Measurements from ENCODE around the gene BLOC1S5. TPM values are rescaled to one million over a fixed set of nuclear protein-coding genes. Genes with fewer than 3 reads are reported as not detected.

The BLOC1S5 gene
- total RNA-seq, 1 experiment from 2014 or later, result 11.8 TPM

GRCh38 chr6:8065519-8065911, 1.3 kb upstream of the BLOC1S5 start:
- no peak overlapping the region for H3K4me3 ChIP-seq (ENCODE audit: low read depth in 2 of 2, low read length in 2 of 2)
- H3K27ac ChIP-seq (ENCODE audit: low read length), result peak overlapping the region; percentile 97
- ATAC-seq (no peak), DNase-seq (ENCODE audit: low read depth, low spot score) (no peak)
- H3K27me3 ChIP-seq (ENCODE audit: control insufficient read depth, insufficient read depth, low read length), result no peaks in the 10 kb centered on the region
- H3K9me3 ChIP-seq (ENCODE audit: control insufficient read depth, insufficient read depth, low read depth, low read length), result no peaks in the 10 kb centered on the region
- TF ChIP-seq REST (IDR thresholded peaks at IDR 0.05; ENCODE audit: insufficient read depth in 1 of 2, low read depth in 2 of 2, low read length in 1 of 2), result no peak
- no peak for TF ChIP-seq SIN3A (IDR thresholded peaks at IDR 0.05; ENCODE audit: borderline replicate concordance, insufficient read depth, low read depth, low read length)
- no peak for TF ChIP-seq POLR2AphosphoS5 (IDR thresholded peaks at IDR 0.05; ENCODE audit: low read depth, low read length)
- no peak for TF ChIP-seq CTCF (IDR thresholded peaks at IDR 0.05)
- TF ChIP-seq TCF7L2 (IDR thresholded peaks at IDR 0.05; ENCODE audit: low read depth, low read length), result no peak
- CTCF ChIA-PET, result no interaction called here
- no TSS peak for BruUV-seq (replicated peaks)
- intact Hi-C loops (cut with micrococcal nuclease; ENCODE audit: unreplicated experiment), result no loop called here
- peaks cover 7% of the 10 kb centered on the region; the same call in 1 of the 2 replicates for H3K36me3 ChIP-seq (ENCODE audit: control insufficient read depth, insufficient read depth, low read length)
- peaks cover 15% of the 10 kb centered on the region; the same call in 1 of the 2 replicates for H3K4me1 ChIP-seq (ENCODE audit: control insufficient read depth, insufficient read depth, low read length)
- POLR2A ChIA-PET, result no interaction called here
- in situ Hi-C loops (cut with HindIII; ENCODE audit: low pct_unique_long_range_greater_than_20kb, low sequenced_read_pairs), result no loop called here

- peaks cover 15% of the 10 kb centered on the region; the same call in 1 of the 2 replicates for H3K4me1 ChIP-seq (ENCODE audit: control insufficient read depth, insufficient read depth, low read length)
- H3K36me3 ChIP-seq (ENCODE audit: control insufficient read depth, insufficient read depth, low read length), result peaks cover 7% of the 10 kb centered on the region; the same call in 1 of the 2 replicates
- ChIA-PET POLR2A (interaction anchor here (0.6 kb wide), 2 partner anchors 37 to 59 kb away, joined by 3 read pairs; no protein-coding TSS in a partner anchor), CTCF (interaction anchor here (0.7 kb wide), 1 partner anchor 344 kb away, joined by 3 read pairs; no protein-coding TSS in a partner anchor)
- no TSS peak for BruUV-seq (replicated peaks)
- intact Hi-C loops (cut with micrococcal nuclease; ENCODE audit: unreplicated experiment), result no loop called here
- in situ Hi-C loops (cut with HindIII; ENCODE audit: low pct_unique_long_range_greater_than_20kb, low sequenced_read_pairs), result no loop called here
- no peaks in the 10 kb centered on the region for H3K9me3 ChIP-seq (ENCODE audit: control insufficient read depth, insufficient read depth, low read depth, low read length)
- DNase-seq (ENCODE audit: low read depth, low spot score) (no peak), ATAC-seq (no peak)
- no peaks in the 10 kb centered on the region for H3K27me3 ChIP-seq (ENCODE audit: control insufficient read depth, insufficient read depth, low read length)
- TF ChIP-seq REST (IDR thresholded peaks at IDR 0.05; ENCODE audit: insufficient read depth in 1 of 2, low read depth in 2 of 2, low read length in 1 of 2) (no peak), SIN3A (IDR thresholded peaks at IDR 0.05; ENCODE audit: borderline replicate concordance, insufficient read depth, low read depth, low read length) (no peak), TCF7L2 (IDR thresholded peaks at IDR 0.05; ENCODE audit: low read depth, low read length) (no peak), CTCF (IDR thresholded peaks at IDR 0.05) (no peak), POLR2AphosphoS5 (IDR thresholded peaks at IDR 0.05; ENCODE audit: low read depth, low read length) (no peak)
- H3K4me3 ChIP-seq (ENCODE audit: low read depth in 2 of 2, low read length in 2 of 2), result peak overlapping the region; percentile 82
- peak overlapping the region; percentile 97 for H3K27ac ChIP-seq (ENCODE audit: low read length)
These were observed 689 bp upstream of the BLOC1S5 start for GRCh38 chr6:8064638-8065518.
